SU-DHL-6 (cell line): ENCODE data around the gene PDE12.

Experiments used
- H2AFZ ChIP-seq: fragments of 200-600 bp; sonication (generic); 2 replicates; pipeline ENCODE4 v1.6.1; 2014; ENCODE audit warnings: low read depth, mild to moderate bottlenecking, moderate library complexity, mixed read lengths, antibody characterized with exemption, low read length; ENCODE audit not compliant: severe bottlenecking
- H3F3A ChIP-seq: fragments of 200-600 bp; shearing (Covaris generic); 2 replicates; pipeline ENCODE4 v1.6.0; 2016; ENCODE audit warnings: antibody characterized with exemption, mild to moderate bottlenecking; ENCODE audit not compliant: insufficient read depth
- H3K27ac ChIP-seq: fragments of 200-600 bp; sonication (generic); 2 replicates; pipeline ENCODE4 v1.5.1; 2016; ENCODE audit warnings: low read depth, mild to moderate bottlenecking, low read length, moderate library complexity, mixed read lengths
- H3K27me3 ChIP-seq: fragments of 200-600 bp; sonication (generic), shearing (Covaris generic); 2 replicates; pipeline ENCODE4 v1.6.0; 2014; ENCODE audit warnings: mild to moderate bottlenecking, low read length
- H3K36me3 ChIP-seq: fragments of 200-600 bp; sonication (generic); 2 replicates; pipeline ENCODE4 v1.6.1; 2014; ENCODE audit warnings: mild to moderate bottlenecking, low read length, mixed read lengths
- H3K4me2 ChIP-seq: fragments of 300-600, 200-600 bp; shearing (Covaris generic), sonication (generic); 2 replicates; pipeline ENCODE4 v1.6.0; 2014; ENCODE audit warnings: low read length, low read depth, mild to moderate bottlenecking; ENCODE audit not compliant: poor library complexity, severe bottlenecking
- H3K4me3 ChIP-seq: fragments of 200-600 bp; sonication (generic); 2 replicates; pipeline ENCODE4 v1.5.1; 2014; ENCODE audit warnings: antibody characterized with exemption, low read length, mild to moderate bottlenecking, mixed read lengths; ENCODE audit not compliant: insufficient read depth, poor library complexity, severe bottlenecking
- H3K79me2 ChIP-seq: fragments of 200-600 bp; sonication (generic); 2 replicates; pipeline ENCODE4 v1.6.1; 2014; ENCODE audit warnings: mild to moderate bottlenecking, low read length, moderate library complexity; ENCODE audit not compliant: insufficient read depth
- H3K9ac ChIP-seq: fragments of 200-600 bp; sonication (generic); 2 replicates; pipeline ENCODE4 v1.7.0; 2014; ENCODE audit warnings: mild to moderate bottlenecking, low read length
- H3K9me2 ChIP-seq: fragments of 200-600 bp; sonication (generic); replicated peaks from 2 replicates; pipeline ENCODE4 v1.6.1; 2014; ENCODE audit warnings: low read length; ENCODE audit not compliant: insufficient read depth
- H3K9me3 ChIP-seq: fragments of 200-600 bp; sonication (generic); 2 replicates; pipeline ENCODE4 v1.6.1; 2014; ENCODE audit warnings: low read length, mixed read lengths; ENCODE audit not compliant: insufficient read depth
- H4K20me1 ChIP-seq: fragments of 200-600 bp; sonication (generic); 2 replicates; pipeline ENCODE4 v1.6.1; 2014; ENCODE audit warnings: low read depth, mild to moderate bottlenecking, antibody characterized with exemption, low read length, moderate library complexity, mixed read lengths
- CTCF ChIP-seq: fragments of 200-600 bp; sonication (generic); IDR thresholded peaks from one replicate; pipeline ENCODE4 v1.5.1; 2017; ENCODE audit warnings: antibody characterized with exemption, mild to moderate bottlenecking, low read length, moderate library complexity; ENCODE audit not compliant: insufficient read depth, poor library complexity, severe bottlenecking
- EZH2phosphoT487 ChIP-seq: fragments of 200-600 bp; sonication (generic), shearing (Covaris generic); conservative IDR thresholded peaks from 2 replicates; pipeline ENCODE4 v1.6.1; 2018; ENCODE audit warnings: mild to moderate bottlenecking, antibody characterized with exemption, low read length, moderate library complexity, mixed read lengths

Gene PDE12

GRCh38 chr3:57530071-57530608 lies 25.9 kb upstream of the PDE12 start:
- Histone ChIP-seq H3K4me2 (no peak overlapping the region), H2AFZ (no peak overlapping the region)

GRCh38 chr3:57538465-57538864 lies 17.6 kb upstream of the PDE12 start:
- H2AFZ ChIP-seq = no peak overlapping the region
- no peaks in the 10 kb centered on the region for H3K9me3 ChIP-seq
- H3K79me2 ChIP-seq = no peaks in the 10 kb centered on the region
- no peak overlapping the region for H3K4me2 ChIP-seq
- H3K9me2 ChIP-seq = no peaks in the 10 kb centered on the region
- H3K36me3 ChIP-seq = no peaks in the 10 kb centered on the region
- no peak overlapping the region for H3K27ac ChIP-seq
- H3K9ac ChIP-seq = no peak overlapping the region
- H3F3A ChIP-seq = 0 out of 2 replicates have a peak, but pooled peaks cover 3% of the 10 kb centered on the region
- no peaks in the 10 kb centered on the region for H4K20me1 ChIP-seq
- H3K27me3 ChIP-seq = no peaks in the 10 kb centered on the region
- TF ChIP-seq CTCF (no peak), EZH2phosphoT487 (no peak)
- no peak overlapping the region for H3K4me3 ChIP-seq

More at GRCh38 chr3:57530071-57530608, 25.9 kb upstream of the PDE12 start:
- H3K9me2 ChIP-seq = no peaks in the 10 kb centered on the region
- H3K79me2 ChIP-seq = no peaks in the 10 kb centered on the region
- no peak overlapping the region for H3K9ac ChIP-seq
- no peak overlapping the region for H3K4me3 ChIP-seq
- no peaks in the 10 kb centered on the region for H3K36me3 ChIP-seq
- TF ChIP-seq EZH2phosphoT487 = no peak
- no peak for TF ChIP-seq CTCF
- no peaks in the 10 kb centered on the region for H3K9me3 ChIP-seq
- no peaks in the 10 kb centered on the region for H4K20me1 ChIP-seq
- no peaks in the 10 kb centered on the region for H3K27me3 ChIP-seq
- H3K27ac ChIP-seq = no peak overlapping the region
- H3F3A ChIP-seq = no peaks in the 10 kb centered on the region

- Histone ChIP-seq H3F3A (0 out of 2 replicates have a peak, but pooled peaks cover 3% of the 10 kb centered on the region), H3K9ac (no peak within 1 kb of the TSS), H3K36me3 (no peaks in the 10 kb centered on the region), H3K4me3 (no peak within 1 kb of the TSS), H3K27ac (no peak within 1 kb of the TSS), H4K20me1 (no peaks in the 10 kb centered on the region), H3K9me3 (no peaks in the 10 kb centered on the region), H3K4me2 (peak within 1 kb of the TSS; percentile 12), H2AFZ (no peak within 1 kb of the TSS), H3K27me3 (no peaks in the 10 kb centered on the region), H3K9me2 (no peaks in the 10 kb centered on the region), H3K79me2 (no peaks in the 10 kb centered on the region)
- TF ChIP-seq EZH2phosphoT487 (no peak), CTCF (no peak)
Observed at GRCh38 chr3:57544181-57545125, 11.6 kb upstream of the PDE12 start, which contains the start of gene DNAH12. Gene DNAH12, minus strand, starts transcription at chr3:57544344. Its CDS starts 1,474 bp downstream, at chr3:57542870.
